HFF-Myc (cell line): ENCODE data around the gene PAMR1.
A peak's percentile ranks its signal among the peaks of the same experiment; 100 is the strongest.

ENCODE experiments used
- DNase-seq: peaks from one replicate; pipeline ENCODE4 v3.0.0-alpha.2; 2011; ENCODE audit warnings: low read depth; ENCODE audit errors: extremely low read depth
- H3K4me3 ChIP-seq: replicated peaks from 2 replicates; pipeline ENCODE4 v1.5.1; 2011; ENCODE audit warnings: low read depth, mild to moderate bottlenecking, control low read depth, low read length
- CTCF ChIP-seq: IDR thresholded peaks from 2 replicates; pipeline ENCODE4 v1.5.1; 2012; ENCODE audit warnings: mild to moderate bottlenecking, low read depth, low read length, control low read depth; ENCODE audit errors: missing control alignments

PAMR1 gene

GRCh38 chr11:35545391-35546003 is 20.1 kb upstream of the PAMR1 start:
- H3K4me3 ChIP-seq = no peak overlapping the region
- no peak for TF ChIP-seq CTCF
- no peak for DNase-seq

GRCh38 chr11:35543481-35543880 is 18.1 kb upstream of the PAMR1 start:
- no peak overlapping the region for H3K4me3 ChIP-seq
- TF ChIP-seq CTCF = no peak
- DNase-seq = no peak

GRCh38 chr11:35541621-35542375 is 16.4 kb upstream of the PAMR1 start:
- H3K4me3 ChIP-seq = no peak overlapping the region
- DNase-seq = no peak
- TF ChIP-seq CTCF = no peak

- TF ChIP-seq CTCF = no peak
- no peak overlapping the region for H3K4me3 ChIP-seq
- no peak for DNase-seq
Observed at GRCh38 chr11:35540526-35540925, 15.1 kb upstream of the PAMR1 start.

GRCh38 chr11:35539781-35540281 is 14.4 kb upstream of the PAMR1 start:
- H3K4me3 ChIP-seq = no peak overlapping the region
- peak; percentile 77 for DNase-seq
- no peak for TF ChIP-seq CTCF

- no peak for TF ChIP-seq CTCF
- DNase-seq = no peak
- H3K4me3 ChIP-seq = no peak overlapping the region
Observed at GRCh38 chr11:35539256-35539655, 13.8 kb upstream of the PAMR1 start.
